Activated CD8-positive, alpha-beta memory T cell treated with anti-CD3 and anti-CD28 coated beads, Interleukin-2, amount 50 U/mL, for 1 hour (primary cell): ENCODE results near the gene CPED1.
"Not testable (repeated sequence)": the region's sequence is repeated elsewhere in the genome, so short reads cannot be mapped to it uniquely, and the experiment has no call there.

Experiments used
- DNase-seq: peaks from one replicate; pipeline ENCODE4 v3.0.0-alpha.2; 2020; ENCODE audit errors: extremely low read depth

The CPED1 gene

GRCh38 chr7:120981117-120981516 is 7.4 kb upstream of the CPED1 start:
- no peak for DNase-seq

- DNase-seq = no peak
These were observed 6.5 kb upstream of the CPED1 start for GRCh38 chr7:120981888-120982615.

GRCh38 chr7:120983592-120983991 is 4.9 kb upstream of the CPED1 start:
- DNase-seq = not testable (repeated sequence)

GRCh38 chr7:120984406-120984805 is 4.1 kb upstream of the CPED1 start:
- DNase-seq = no peak

- DNase-seq = no peak
These were observed 3.3 kb upstream of the CPED1 start for GRCh38 chr7:120985130-120985758.

GRCh38 chr7:120985839-120986238 is 2.7 kb upstream of the CPED1 start:
- no peak for DNase-seq

- DNase-seq = no peak
These were observed 1.9 kb upstream of the CPED1 start for GRCh38 chr7:120986650-120987049.

GRCh38 chr7:120987280-120987679 is 1.2 kb upstream of the CPED1 start:
- no peak for DNase-seq

- DNase-seq = peak; percentile 63
These were observed 574 bp upstream of the CPED1 start for GRCh38 chr7:120987683-120988590.

GRCh38 chr7:120989257-120990220 is 1.0 kb downstream of the CPED1 start:
- no peak for DNase-seq

GRCh38 chr7:120990468-120991118 is 2.1 kb downstream of the CPED1 start:
- DNase-seq = no peak

- DNase-seq = no peak
These were observed 2.6 kb downstream of the CPED1 start for GRCh38 chr7:120991161-120991560.

GRCh38 chr7:120991581-120991980 is 3.1 kb downstream of the CPED1 start:
- no peak for DNase-seq

- DNase-seq = no peak
These were observed 3.9 kb downstream of the CPED1 start for GRCh38 chr7:120992272-120992964.

- DNase-seq = no peak
These were observed 4.5 kb downstream of the CPED1 start for GRCh38 chr7:120992965-120993494.

- DNase-seq = no peak
These were observed 5.2 kb downstream of the CPED1 start for GRCh38 chr7:120993553-120994191.

GRCh38 chr7:120994512-120995410 is 6.2 kb downstream of the CPED1 start:
- DNase-seq = no peak

GRCh38 chr7:120995654-120996053 is 7.1 kb downstream of the CPED1 start:
- no peak for DNase-seq
